SK-N-SH (cell line): ENCODE measurements around the gene PTPRD.

Source experiments
- POLR2AphosphoS5 ChIP-seq: IDR thresholded peaks from 2 replicates; pipeline ENCODE4 v1.6.1; 2012; ENCODE audit warnings: low read depth, low read length
- TCF12 ChIP-seq: IDR thresholded peaks from 2 replicates; pipeline ENCODE4 v1.4.0; 2012

DNA sequence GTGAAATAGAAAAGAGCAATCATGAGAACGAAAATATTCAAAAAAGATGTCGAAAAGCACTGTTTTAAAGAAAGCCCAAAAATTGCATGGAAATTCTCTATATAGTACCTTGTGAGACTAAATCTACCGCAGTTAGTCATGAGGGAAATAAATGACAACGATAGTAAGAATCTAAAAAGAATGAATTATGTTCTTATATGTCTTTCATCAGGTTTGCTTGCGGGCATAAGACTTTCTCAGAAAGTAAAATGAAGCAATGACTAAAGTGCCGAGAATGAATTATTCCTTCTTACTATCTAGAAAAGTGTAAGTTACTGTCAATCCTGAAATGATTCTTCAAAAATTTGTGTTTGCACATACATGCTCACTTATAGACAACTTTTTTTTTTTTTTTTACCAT lies 26.4 kb downstream of the PTPRD start:
- TF ChIP-seq TCF12 = no peak
- TF ChIP-seq POLR2AphosphoS5 = no peak
